ENCODE data around the gene MTHFS.
"Not testable (repeated sequence)": the region's sequence is repeated elsewhere in the genome, so short reads cannot be mapped to it uniquely, and the experiment has no call there.

Gene MTHFS

GRCh38 chr15:79915776-79916501, 19.1 kb upstream of the MTHFS start:
- DNase-seq (ENCODE audit: low read depth) = not testable (repeated sequence)

GRCh38 chr15:79914728-79915127, 17.9 kb upstream of the MTHFS start:
- no peak for DNase-seq (ENCODE audit: low read depth)

GRCh38 chr15:79909556-79910335, 12.9 kb upstream of the MTHFS start:
- not testable (repeated sequence) for DNase-seq (ENCODE audit: low read depth)

GRCh38 chr15:79904271-79904670, 7.5 kb upstream of the MTHFS start:
- peak; percentile 34 for DNase-seq (ENCODE audit: low read depth)

- no peak for DNase-seq (ENCODE audit: low read depth)
Measured at GRCh38 chr15:79903626-79904025, 6.8 kb upstream of the MTHFS start.

GRCh38 chr15:79903144-79903543, 6.3 kb upstream of the MTHFS start:
- DNase-seq (ENCODE audit: low read depth) = no peak

GRCh38 chr15:79901958-79902357, 5.1 kb upstream of the MTHFS start:
- DNase-seq (ENCODE audit: low read depth) = no peak

- DNase-seq (ENCODE audit: low read depth) = not testable (repeated sequence)
Measured at GRCh38 chr15:79900818-79901378, 4.1 kb upstream of the MTHFS start.

GRCh38 chr15:79900087-79900486, 3.3 kb upstream of the MTHFS start:
- no peak for DNase-seq (ENCODE audit: low read depth)

GRCh38 chr15:79898786-79899185, 2.0 kb upstream of the MTHFS start:
- peak; percentile 65 for DNase-seq (ENCODE audit: low read depth)

- DNase-seq (ENCODE audit: low read depth) = no peak
Measured at GRCh38 chr15:79898369-79898768, 1.6 kb upstream of the MTHFS start.

- no peak for DNase-seq (ENCODE audit: low read depth)
Measured at GRCh38 chr15:79897701-79898113, 893 bp upstream of the MTHFS start.

GRCh38 chr15:79897380-79897678, 515 bp upstream of the MTHFS start:
- DNase-seq (ENCODE audit: low read depth) = no peak

- DNase-seq (ENCODE audit: low read depth) = no peak
Measured at GRCh38 chr15:79896131-79896633, 632 bp downstream of the MTHFS start.

GRCh38 chr15:79887054-79887930, 9.5 kb downstream of the MTHFS start:
- DNase-seq (ENCODE audit: low read depth) = no peak

GRCh38 chr15:79886124-79886523, 10.7 kb downstream of the MTHFS start:
- no peak for DNase-seq (ENCODE audit: low read depth)

GRCh38 chr15:79884204-79884596, 12.6 kb downstream of the MTHFS start:
- no peak for DNase-seq (ENCODE audit: low read depth)

- DNase-seq (ENCODE audit: low read depth) = no peak
Measured at GRCh38 chr15:79883579-79884203, 13.1 kb downstream of the MTHFS start.

GRCh38 chr15:79881668-79882067, 15.1 kb downstream of the MTHFS start:
- no peak for DNase-seq (ENCODE audit: low read depth)

GRCh38 chr15:79881254-79881653, 15.6 kb downstream of the MTHFS start:
- DNase-seq (ENCODE audit: low read depth) = no peak

- no peak for DNase-seq (ENCODE audit: low read depth)
Measured at GRCh38 chr15:79878078-79878705, 18.6 kb downstream of the MTHFS start.
